PC-9 (cell line): ENCODE results near the gene PHRF1.

Experiments used
- CTCF ChIP-seq: fragments of 200-600 bp; sonication (generic); conservative IDR thresholded peaks from 2 replicates; pipeline ENCODE4 v1.6.1; 2017; ENCODE audit warnings: mixed run types, antibody characterized with exemption, mild to moderate bottlenecking, moderate library complexity
- EZH2 ChIP-seq: fragments of 200-600 bp; sonication (generic); IDR thresholded peaks from 2 replicates; pipeline ENCODE4 v1.8.0; 2017; ENCODE audit warnings: antibody characterized with exemption, low read depth

- TF ChIP-seq CTCF (no peak), EZH2 (no peak)
Measured at GRCh38 chr11:568306-569157, 7.7 kb upstream of the PHRF1 start.
